NCI-H2227 (cell line): ENCODE results near the gene OR5L2.
A peak's percentile ranks its signal among the peaks of the same experiment; 100 is the strongest.
"Not testable (repeated sequence)": the region's sequence is repeated elsewhere in the genome, so short reads cannot be mapped to it uniquely, and the experiment has no call there.

Experiments
- DNase-seq: peaks from one replicate; lab custom pipeline; 2025; ENCODE audit not compliant: unreplicated experiment; lab: John Stamatoyannopoulos, UW

OR5L2 gene

DNA sequence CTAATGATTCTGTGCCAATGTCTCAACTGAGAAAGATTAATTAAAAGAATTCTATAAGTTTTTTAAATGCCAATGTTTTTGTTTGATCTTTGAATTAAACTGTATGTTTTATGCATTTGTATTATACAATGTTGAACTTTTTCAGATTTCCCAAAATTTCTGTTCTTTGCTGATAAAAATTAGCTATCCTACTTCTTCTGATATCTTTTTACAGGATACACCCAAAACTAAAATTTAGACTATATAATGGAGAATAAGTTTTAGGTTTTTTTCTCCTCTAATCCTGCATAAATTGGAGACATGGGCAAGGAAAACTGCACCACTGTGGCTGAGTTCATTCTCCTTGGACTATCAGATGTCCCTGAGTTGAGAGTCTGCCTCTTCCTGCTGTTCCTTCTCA, at the start of gene OR5L2:
Gene OR5L2 (plus strand): TSS at position 301 of the 400 bp plus-strand sequence. CDS start 0 bp downstream, at position 301.
- DNase-seq: no peak

DNA sequence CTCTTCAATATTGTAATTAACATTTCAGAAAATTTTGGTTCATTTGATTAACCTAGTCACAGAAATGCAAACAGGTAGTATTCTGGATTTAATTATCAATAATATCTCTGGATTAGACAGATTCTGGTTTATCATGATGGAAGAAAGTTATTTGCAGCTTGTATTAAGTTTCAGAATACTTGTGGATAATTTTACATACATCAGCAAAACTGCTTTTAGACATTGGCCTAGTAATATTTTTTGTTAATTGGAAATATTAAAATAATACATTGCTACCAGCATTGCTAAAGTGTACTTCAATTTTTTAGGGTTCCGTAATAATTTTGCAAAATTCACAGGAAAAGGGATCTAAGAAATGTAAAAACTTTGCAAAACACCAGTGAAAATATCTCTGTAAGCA, 35.4 kb upstream of the OR5L2 start:
- no peak for DNase-seq

- DNase-seq: no peak
Measured at GRCh38 chr11:55793321-55793720, 33.7 kb upstream of the OR5L2 start.

DNA sequence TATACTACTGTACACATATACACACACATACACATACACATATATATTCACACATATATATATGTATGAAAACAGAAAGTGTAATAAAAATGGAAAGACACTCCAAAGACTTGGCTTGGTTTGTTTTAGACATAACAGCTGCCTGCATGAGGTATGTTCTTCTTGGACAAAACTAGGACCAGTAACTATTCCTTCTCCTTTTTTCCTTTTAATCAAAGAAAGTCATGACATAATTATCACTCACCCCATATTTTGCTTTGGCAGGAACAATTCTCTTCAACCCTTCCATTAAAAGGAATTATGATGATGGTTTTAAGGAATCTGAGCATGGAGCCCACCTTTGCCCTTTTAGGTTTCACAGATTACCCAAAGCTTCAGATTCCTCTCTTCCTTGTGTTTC, 31.8 kb upstream of the OR5L2 start, which contains the start of gene OR5D14:
Gene OR5D14 (plus strand): TSS at position 301 of the 400 bp plus-strand sequence. CDS start 0 bp downstream, at position 301.
- DNase-seq: no peak

DNA sequence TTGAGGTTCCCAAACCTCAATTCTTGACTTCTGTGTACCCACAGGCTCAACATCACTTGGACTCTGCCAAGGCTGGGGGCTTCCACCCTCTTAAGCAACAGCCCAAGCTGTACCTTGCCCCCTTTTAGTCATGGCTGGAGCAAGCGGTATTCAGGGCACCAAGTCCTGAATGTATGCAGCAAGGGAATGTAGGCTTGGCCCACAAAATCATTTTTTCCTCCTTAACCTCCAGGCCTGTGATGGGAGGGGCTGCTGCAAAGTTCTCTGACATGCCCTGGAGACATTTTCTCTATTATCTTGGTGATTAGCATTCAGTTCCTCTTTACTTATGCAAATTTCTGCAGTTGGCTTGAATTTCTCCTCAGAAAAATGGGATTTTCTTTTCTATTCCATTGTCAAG, 20.8 kb upstream of the OR5L2 start:
- DNase-seq: no peak

- no peak for DNase-seq
Measured at GRCh38 chr11:55811067-55811466, 16.0 kb upstream of the OR5L2 start, which contains the start of gene OR5L1. Gene OR5L1 (plus strand): TSS chr11:55811367. CDS start chr11:55811467, 100 bp downstream.

DNA sequence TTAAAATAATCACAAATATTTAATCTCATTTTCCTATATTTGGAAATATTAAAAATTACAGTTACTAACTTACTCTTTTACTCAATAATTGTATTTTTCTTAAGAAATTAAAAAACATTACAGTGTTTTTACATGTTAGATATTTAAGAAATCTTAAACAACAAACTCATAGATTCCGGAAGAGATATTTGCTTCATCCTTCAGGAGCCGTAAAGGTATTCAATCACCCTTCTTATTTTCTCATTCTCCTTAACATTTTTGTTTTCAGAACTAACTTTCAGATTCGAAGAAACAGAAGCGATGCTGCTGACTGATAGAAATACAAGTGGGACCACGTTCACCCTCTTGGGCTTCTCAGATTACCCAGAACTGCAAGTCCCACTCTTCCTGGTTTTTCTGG, 7.7 kb upstream of the OR5L2 start, which contains the start of gene OR5D18:
Gene OR5D18 (plus strand): TSS at position 301 of the 400 bp plus-strand sequence. CDS start 0 bp downstream, at position 301.
- DNase-seq: no peak

DNA sequence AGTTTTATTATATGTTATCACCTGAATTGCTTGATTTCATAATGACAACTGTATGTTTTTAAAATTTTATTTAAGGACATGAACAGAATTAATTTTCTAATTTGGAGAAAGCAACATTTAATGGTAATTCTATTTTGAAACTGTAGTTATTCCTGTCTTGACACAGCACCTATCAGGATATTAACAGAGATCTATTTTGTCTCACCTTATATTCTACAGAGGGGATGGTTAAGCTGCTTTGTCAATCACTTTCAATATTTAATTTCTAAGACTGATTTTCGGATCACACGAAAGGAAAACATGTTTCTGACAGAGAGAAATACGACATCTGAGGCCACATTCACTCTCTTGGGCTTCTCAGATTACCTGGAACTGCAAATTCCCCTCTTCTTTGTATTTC, 11.4 kb downstream of the OR5L2 start, which contains the start of gene OR5D16:
Gene OR5D16 (plus strand): TSS at position 301 of the 400 bp plus-strand sequence. CDS start 0 bp downstream, at position 301.
- DNase-seq: no peak

- no peak for DNase-seq
Measured at GRCh38 chr11:55847453-55847852, 20.4 kb downstream of the OR5L2 start.

DNA sequence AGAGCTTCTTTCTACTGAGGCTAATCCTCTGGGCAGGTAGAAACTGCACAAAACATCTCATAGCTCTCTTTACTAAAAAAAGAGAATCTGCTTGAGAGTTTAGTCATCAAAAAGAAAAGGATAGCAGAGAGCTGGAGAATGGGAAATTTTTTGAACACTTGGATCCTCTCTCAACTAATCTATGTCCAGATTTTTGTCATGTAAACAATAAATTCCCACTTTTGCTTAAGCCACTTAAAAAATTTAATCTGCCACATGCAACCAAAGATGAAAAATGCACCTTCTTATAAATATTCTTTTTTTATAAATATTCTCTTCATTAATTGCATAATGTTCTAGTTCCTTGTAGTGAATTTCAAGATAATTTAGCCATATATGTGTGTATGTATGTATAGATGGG, 22.0 kb downstream of the OR5L2 start:
- no peak for DNase-seq

- DNase-seq: no peak
Measured at GRCh38 chr11:55852141-55852540, 25.1 kb downstream of the OR5L2 start.

GRCh38 chr11:55854704-55855103, 27.7 kb downstream of the OR5L2 start:
- DNase-seq: no peak

- not testable (repeated sequence) for DNase-seq
Measured at GRCh38 chr11:55867354-55867753, 40.3 kb downstream of the OR5L2 start.

DNA sequence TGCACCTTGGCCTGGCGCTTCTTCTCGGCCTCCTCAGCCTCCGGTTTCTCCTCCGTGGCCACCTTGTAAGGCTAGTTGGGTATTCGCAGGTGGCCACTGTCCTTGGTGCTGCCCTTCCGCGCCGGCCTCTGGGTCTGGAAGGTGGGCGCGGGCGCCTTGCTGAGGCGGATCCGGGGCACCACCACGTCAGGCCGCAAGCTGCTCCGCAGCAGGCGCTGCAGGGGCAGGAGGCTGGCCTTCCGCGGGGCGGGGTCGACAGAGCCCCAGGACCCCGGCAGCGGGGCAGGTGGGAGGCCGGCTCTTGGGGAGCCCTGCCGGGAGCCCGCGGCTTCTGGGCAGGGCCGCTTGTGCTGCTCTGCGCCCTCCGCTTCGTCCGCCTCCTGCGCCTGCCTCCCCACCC, 45.7 kb downstream of the OR5L2 start:
- DNase-seq: peak; percentile 32

GRCh38 chr11:55873146-55873545, 46.1 kb downstream of the OR5L2 start:
- peak; percentile 64 for DNase-seq
